Measurements from ENCODE around the gene ZBTB47.

DNA sequence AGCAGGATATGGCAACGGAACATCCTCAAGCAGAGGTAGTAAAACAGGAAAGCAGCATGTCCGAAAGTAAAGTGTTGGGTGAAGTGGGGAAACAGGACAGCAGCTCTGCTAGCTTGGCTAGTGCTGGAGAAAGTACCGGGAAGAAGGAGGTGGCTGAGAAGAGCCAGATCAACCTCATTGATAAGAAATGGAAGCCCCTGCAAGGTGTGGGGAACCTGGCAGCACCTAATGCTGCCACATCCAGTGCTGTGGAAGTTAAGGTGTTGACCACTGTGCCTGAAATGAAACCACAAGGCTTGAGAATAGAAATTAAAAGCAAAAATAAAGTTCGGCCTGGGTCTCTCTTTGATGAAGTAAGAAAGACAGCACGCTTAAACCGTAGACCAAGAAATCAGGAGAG, 14.3 kb upstream of the ZBTB47 start:
- TF ChIP-seq POLR2A (IDR thresholded peaks at IDR 0.05; ENCODE audit: low read depth, low read length) (no peak; the same call in 1 of the 2 replicates), TAF1 (IDR thresholded peaks at IDR 0.05; ENCODE audit: borderline replicate concordance, low read depth, low read length) (no peak), POLR2AphosphoS5 (IDR thresholded peaks at IDR 0.05; ENCODE audit: low read depth, low read length) (no peak)
